SHP77 (cell line): Measurements from ENCODE around the gene NUFIP1.
"Not testable (repeated sequence)": the region's sequence is repeated elsewhere in the genome, so short reads cannot be mapped to it uniquely, and the experiment has no call there.

ENCODE experiments used
- DNase-seq, 2 experiments: peaks; one replicate each; lab custom pipeline; 2025; lab: John Stamatoyannopoulos, UW

The NUFIP1 gene

GRCh38 chr13:44989071-44989889, at the start of gene NUFIP1, which contains the start of gene GPALPP1:
TSS of gene NUFIP1 (minus strand) at chr13:44989471. CDS start at chr13:44989436, 35 bp downstream.
TSS of gene GPALPP1 (plus strand) at chr13:44989538. CDS start at chr13:44989655, 117 bp downstream.
- DNase-seq = peak; percentile 78 to 90

GRCh38 chr13:45036206-45036605, 46.9 kb upstream of the NUFIP1 start:
- DNase-seq = no peak

- DNase-seq = no peak
Measured at GRCh38 chr13:45034342-45034741, 45.1 kb upstream of the NUFIP1 start.

- no peak for DNase-seq
Measured at GRCh38 chr13:45024847-45025246, 35.6 kb upstream of the NUFIP1 start.

GRCh38 chr13:45021250-45021649, 32.0 kb upstream of the NUFIP1 start:
- DNase-seq = no peak

GRCh38 chr13:45019981-45020380, 30.7 kb upstream of the NUFIP1 start:
- not testable (repeated sequence) for DNase-seq

GRCh38 chr13:45016792-45017425, 27.6 kb upstream of the NUFIP1 start:
- no peak for DNase-seq

GRCh38 chr13:45015300-45015699, 26.0 kb upstream of the NUFIP1 start:
- no peak for DNase-seq

GRCh38 chr13:45011198-45011597, 21.9 kb upstream of the NUFIP1 start:
- no peak for DNase-seq

- DNase-seq = no peak
Measured at GRCh38 chr13:45007823-45008222, 18.6 kb upstream of the NUFIP1 start.

GRCh38 chr13:45007225-45007624, 18.0 kb upstream of the NUFIP1 start:
- DNase-seq = no peak

GRCh38 chr13:45004096-45004495, 14.8 kb upstream of the NUFIP1 start:
- DNase-seq = no peak

- DNase-seq = no peak
Measured at GRCh38 chr13:45003417-45003816, 14.1 kb upstream of the NUFIP1 start.

GRCh38 chr13:44989941-44990340, 670 bp upstream of the NUFIP1 start:
- DNase-seq = no peak

GRCh38 chr13:44978328-44978727, 10.9 kb downstream of the NUFIP1 start:
- no peak for DNase-seq

GRCh38 chr13:44976949-44977583, 12.2 kb downstream of the NUFIP1 start:
- no peak for DNase-seq

- DNase-seq = no peak
Measured at GRCh38 chr13:44976196-44976595, 13.1 kb downstream of the NUFIP1 start.

- no peak for DNase-seq
Measured at GRCh38 chr13:44974056-44974793, 15.0 kb downstream of the NUFIP1 start.

GRCh38 chr13:44972956-44973581, 16.2 kb downstream of the NUFIP1 start:
- DNase-seq = peak; percentile 4 to 15

GRCh38 chr13:44971656-44972595, 17.3 kb downstream of the NUFIP1 start:
- no peak for DNase-seq
